Breast epithelium (tissue), 3 donors: Measurements from ENCODE around the gene TINAGL1.

Experiments
- POLR2A ChIP-seq: fragments of 450-650 bp; IDR thresholded peaks from one replicate; pipeline ENCODE4 v1.6.1; 2016; ENCODE audit warnings: antibody characterized with exemption, mild to moderate bottlenecking, moderate library complexity
- POLR2AphosphoS5 ChIP-seq, 3 donors: sonication (generic); formaldehyde crosslinking; IDR thresholded peaks; one replicate each; pipeline ENCODE4 v1.6.1; 2017; ENCODE audit warnings: antibody characterized with exemption in 3 of 3
- TF ChIP-seq, protein P1 (sequence below), 3 donors: fragments of 450-650 bp; IDR thresholded peaks; one replicate each; pipeline ENCODE4 v1.5.1; 2016 to 2017; ENCODE audit warnings: antibody characterized with exemption in 3 of 3, mild to moderate bottlenecking in 3 of 3, moderate library complexity in 3 of 3

DNA sequence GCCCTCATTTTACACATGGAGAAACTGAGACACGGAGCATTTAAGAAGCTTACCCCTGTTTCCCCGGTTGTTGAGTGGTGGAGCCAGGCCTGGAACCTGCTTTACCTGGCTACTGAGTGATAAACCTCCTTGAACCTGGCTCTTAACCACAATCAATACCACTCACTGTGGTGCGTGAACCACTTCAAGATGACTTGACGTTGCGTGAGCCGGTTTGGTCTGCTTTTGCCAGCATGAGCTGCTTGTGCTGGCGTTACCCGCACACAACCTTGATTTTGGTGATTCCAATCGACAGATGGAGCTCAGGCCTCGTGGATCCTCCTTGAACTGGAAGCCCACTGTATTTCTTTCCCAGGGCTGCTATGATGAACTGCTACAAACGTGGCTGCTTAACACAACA lies 6.1 kb upstream of the TINAGL1 start:
- TF ChIP-seq, protein P1, sequence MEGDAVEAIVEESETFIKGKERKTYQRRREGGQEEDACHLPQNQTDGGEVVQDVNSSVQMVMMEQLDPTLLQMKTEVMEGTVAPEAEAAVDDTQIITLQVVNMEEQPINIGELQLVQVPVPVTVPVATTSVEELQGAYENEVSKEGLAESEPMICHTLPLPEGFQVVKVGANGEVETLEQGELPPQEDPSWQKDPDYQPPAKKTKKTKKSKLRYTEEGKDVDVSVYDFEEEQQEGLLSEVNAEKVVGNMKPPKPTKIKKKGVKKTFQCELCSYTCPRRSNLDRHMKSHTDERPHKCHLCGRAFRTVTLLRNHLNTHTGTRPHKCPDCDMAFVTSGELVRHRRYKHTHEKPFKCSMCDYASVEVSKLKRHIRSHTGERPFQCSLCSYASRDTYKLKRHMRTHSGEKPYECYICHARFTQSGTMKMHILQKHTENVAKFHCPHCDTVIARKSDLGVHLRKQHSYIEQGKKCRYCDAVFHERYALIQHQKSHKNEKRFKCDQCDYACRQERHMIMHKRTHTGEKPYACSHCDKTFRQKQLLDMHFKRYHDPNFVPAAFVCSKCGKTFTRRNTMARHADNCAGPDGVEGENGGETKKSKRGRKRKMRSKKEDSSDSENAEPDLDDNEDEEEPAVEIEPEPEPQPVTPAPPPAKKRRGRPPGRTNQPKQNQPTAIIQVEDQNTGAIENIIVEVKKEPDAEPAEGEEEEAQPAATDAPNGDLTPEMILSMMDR (IDR thresholded peaks at IDR 0.05), result no peak
- TF ChIP-seq POLR2AphosphoS5 (IDR thresholded peaks at IDR 0.05), result no peak
- TF ChIP-seq POLR2A, result no peak
